HepG2 (cell line): ENCODE results near the gene COA3. TPM values are rescaled to one million over a fixed set of nuclear protein-coding genes. Genes with fewer than 3 reads are reported as not detected.
A peak's percentile ranks its signal among the peaks of the same experiment; 100 is the strongest.

ENCODE experiments used
- ATF6 ChIP-seq: sonication (generic); formaldehyde crosslinking; conservative IDR thresholded peaks from 2 replicates; pipeline ENCODE4 v1.4.0; 2020; ENCODE audit warnings: missing genetic modification reagents
- BCLAF1 ChIP-seq: fragments of 450-650 bp; IDR thresholded peaks from 2 replicates; pipeline ENCODE4 v1.6.1; 2017; ENCODE audit warnings: mild to moderate bottlenecking
- E2F2 ChIP-seq: sonication (generic); formaldehyde crosslinking; IDR thresholded peaks from 2 replicates; pipeline ENCODE4 v1.4.0; 2020; ENCODE audit warnings: missing genetic modification reagents, borderline replicate concordance
- KAT2B ChIP-seq: fragments of 150-350 bp; IDR thresholded peaks from 2 replicates; pipeline ENCODE4 v1.6.1; 2014; ENCODE audit warnings: low read depth, low read length, borderline replicate concordance
- MLLT10 ChIP-seq: sonication (generic); formaldehyde crosslinking; IDR thresholded peaks from 2 replicates; pipeline ENCODE4 v1.4.0; 2020; ENCODE audit warnings: missing genetic modification reagents
- SIX1 ChIP-seq: sonication (generic); formaldehyde crosslinking; IDR thresholded peaks from 2 replicates; pipeline ENCODE4 v1.4.0; 2020; ENCODE audit warnings: missing genetic modification reagents, borderline replicate concordance
- TFDP1 ChIP-seq: IDR thresholded peaks from 2 replicates; pipeline ENCODE4 v1.6.1; 2016; ENCODE audit warnings: missing compliant biosample characterization, missing genetic modification reagents, borderline replicate concordance
- ZNF569 ChIP-seq: sonication (generic); formaldehyde crosslinking; IDR thresholded peaks from 2 replicates; pipeline ENCODE4 v1.5.0; 2020; ENCODE audit warnings: mild to moderate bottlenecking, missing genetic modification reagents, moderate library complexity, borderline replicate concordance
- ZNF589 ChIP-seq: sonication (generic); formaldehyde crosslinking; conservative IDR thresholded peaks from 2 replicates; pipeline ENCODE4 v1.8.0; 2022; ENCODE audit warnings: mild to moderate bottlenecking, moderate library complexity, missing genetic modification reagents
- ZNF615 ChIP-seq: sonication (generic); formaldehyde crosslinking; IDR thresholded peaks from 2 replicates; pipeline ENCODE4 v1.5.0; 2020; ENCODE audit warnings: mild to moderate bottlenecking, missing genetic modification reagents, borderline replicate concordance
- ZNF740 ChIP-seq: sonication (generic); formaldehyde crosslinking; IDR thresholded peaks from 2 replicates; pipeline ENCODE4 v1.4.0; 2020; ENCODE audit warnings: missing genetic modification reagents
- ZNF773 ChIP-seq: sonication (generic); formaldehyde crosslinking; IDR thresholded peaks from 2 replicates; pipeline ENCODE4 v1.4.0; 2020; ENCODE audit warnings: missing genetic modification reagents, borderline replicate concordance
- ZNF83 ChIP-seq: sonication (generic); formaldehyde crosslinking; IDR thresholded peaks from 2 replicates; pipeline ENCODE4 v1.4.0; 2020; ENCODE audit warnings: missing genetic modification reagents, mild to moderate bottlenecking, borderline replicate concordance
- polyA plus RNA-seq, 8 experiments: library from polyadenylated mRNA; depleted of rRNA in 3 of 8; stranded (reverse) in 7 of 8; unstranded in 1 of 8; fragments of >200 nt; fragmentation: Illumina TruSeq in 4 of 8; extraction: Trizol in 4 of 8; gene quantifications; 2 replicates each; pipeline versions ENCODE4 v1.2.1 to v1.2.3, GENCODE V29; 2011 to 2016; ENCODE audit warnings: low read depth in 4 of 8, missing spikeins in 1 of 8, mixed read lengths in 1 of 8; ENCODE audit not compliant: insufficient read depth in 1 of 8
- total RNA-seq, 5 experiments: library from RNA; depleted of rRNA; stranded (reverse); fragments of >200 nt; fragmentation: Illumina TruSeq; extraction: Trizol; gene quantifications; 2 replicates each; pipeline ENCODE4 v1.2.3, GENCODE V29; 2016; ENCODE audit warnings: low read depth in 1 of 5
- TF ChIP-seq, protein P1 (sequence below): sonication (generic); formaldehyde crosslinking; conservative IDR thresholded peaks from 2 replicates; pipeline ENCODE4 v1.8.0; 2022; ENCODE audit warnings: missing genetic modification reagents
- TF ChIP-seq, protein P2 (sequence below): IDR thresholded peaks from 2 replicates; pipeline ENCODE4 v1.6.1; 2016; ENCODE audit warnings: control low read depth

Gene COA3
- total and polyA plus RNA-seq, 2 of the 13 experiments (the other 11 are each of a cell fraction or from before 2014, with no cell fraction given): 133 to 202 TPM

GRCh38 chr17:42773290-42774035 is 25.0 kb downstream of the COA3 start, which contains the start of gene VPS25 (continued):
- TF ChIP-seq, protein P1, sequence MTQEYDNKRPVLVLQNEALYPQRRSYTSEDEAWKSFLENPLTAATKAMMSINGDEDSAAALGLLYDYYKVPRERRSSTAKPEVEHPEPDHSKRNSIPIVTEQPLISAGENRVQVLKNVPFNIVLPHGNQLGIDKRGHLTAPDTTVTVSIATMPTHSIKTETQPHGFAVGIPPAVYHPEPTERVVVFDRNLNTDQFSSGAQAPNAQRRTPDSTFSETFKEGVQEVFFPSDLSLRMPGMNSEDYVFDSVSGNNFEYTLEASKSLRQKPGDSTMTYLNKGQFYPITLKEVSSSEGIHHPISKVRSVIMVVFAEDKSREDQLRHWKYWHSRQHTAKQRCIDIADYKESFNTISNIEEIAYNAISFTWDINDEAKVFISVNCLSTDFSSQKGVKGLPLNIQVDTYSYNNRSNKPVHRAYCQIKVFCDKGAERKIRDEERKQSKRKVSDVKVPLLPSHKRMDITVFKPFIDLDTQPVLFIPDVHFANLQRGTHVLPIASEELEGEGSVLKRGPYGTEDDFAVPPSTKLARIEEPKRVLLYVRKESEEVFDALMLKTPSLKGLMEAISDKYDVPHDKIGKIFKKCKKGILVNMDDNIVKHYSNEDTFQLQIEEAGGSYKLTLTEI (CRISPR knock-in tag): no peak
- no peak for TF ChIP-seq KAT2B
- TF ChIP-seq ZNF615: no peak
- peak; percentile 63; the same call in 1 of the 2 replicates for TF ChIP-seq TFDP1 (CRISPR knock-in tag)
- no peak; the same call in 1 of the 2 replicates for TF ChIP-seq ZNF589 (CRISPR knock-in tag)
- TF ChIP-seq ZNF569 (CRISPR knock-in tag): no peak; the same call in 1 of the 2 replicates
- peak; percentile 54; the same call in 1 of the 2 replicates for TF ChIP-seq SIX1
- TF ChIP-seq ZNF773 (CRISPR knock-in tag): peak; percentile 61; the same call in 1 of the 2 replicates
- TF ChIP-seq ATF6: peak; percentile 94; the same call in 1 of the 2 replicates
- peak; percentile 54; the same call in 1 of the 2 replicates for TF ChIP-seq ZNF740
- TF ChIP-seq BCLAF1: no peak
- no peak for TF ChIP-seq ZNF83 (CRISPR knock-in tag)
- TF ChIP-seq E2F2: peak; percentile 89
- no peak for TF ChIP-seq MLLT10 (CRISPR knock-in tag)
- TF ChIP-seq, protein P2, sequence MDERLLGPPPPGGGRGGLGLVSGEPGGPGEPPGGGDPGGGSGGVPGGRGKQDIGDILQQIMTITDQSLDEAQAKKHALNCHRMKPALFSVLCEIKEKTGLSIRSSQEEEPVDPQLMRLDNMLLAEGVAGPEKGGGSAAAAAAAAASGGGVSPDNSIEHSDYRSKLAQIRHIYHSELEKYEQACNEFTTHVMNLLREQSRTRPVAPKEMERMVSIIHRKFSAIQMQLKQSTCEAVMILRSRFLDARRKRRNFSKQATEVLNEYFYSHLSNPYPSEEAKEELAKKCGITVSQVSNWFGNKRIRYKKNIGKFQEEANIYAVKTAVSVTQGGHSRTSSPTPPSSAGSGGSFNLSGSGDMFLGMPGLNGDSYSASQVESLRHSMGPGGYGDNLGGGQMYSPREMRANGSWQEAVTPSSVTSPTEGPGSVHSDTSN (CRISPR knock-in tag): no peak
